ENCODE measurements around the gene ADGRG4. TPM values are rescaled to one million over a fixed set of nuclear protein-coding genes. Genes with fewer than 3 reads are reported as not detected.

The ADGRG4 gene
- total and polyA plus RNA-seq, 9 donors, result 0.01 to 2.0 (median 0.34) TPM; not detected in 2

- H3K36me3 ChIP-seq, result no peaks in the 10 kb centered on the region
- H3K27ac ChIP-seq, result no peak overlapping the region
- H3K4me3 ChIP-seq, result no peak overlapping the region
- intact Hi-C loops (cut with DNase I), result no loop called here
- 60 to 71% (median 69%) methylated on average over 2 of the region's 2 CpGs for WGBS, 3 donors
- no peaks in the 10 kb centered on the region for H3K9me3 ChIP-seq
- no peak for DNase-seq
- H3K27me3 ChIP-seq, result no peaks in the 10 kb centered on the region
- TF ChIP-seq POLR2A (IDR thresholded peaks at IDR 0.05) (no peak), EP300 (IDR thresholded peaks at IDR 0.05) (no peak), CTCF (IDR thresholded peaks at IDR 0.05) (no peak)
- no peaks in the 10 kb centered on the region for H3K4me1 ChIP-seq (ENCODE audit: insufficient read depth)
Observed at GRCh38 chrX:136310411-136310810, 9.6 kb downstream of the ADGRG4 start.

DNA sequence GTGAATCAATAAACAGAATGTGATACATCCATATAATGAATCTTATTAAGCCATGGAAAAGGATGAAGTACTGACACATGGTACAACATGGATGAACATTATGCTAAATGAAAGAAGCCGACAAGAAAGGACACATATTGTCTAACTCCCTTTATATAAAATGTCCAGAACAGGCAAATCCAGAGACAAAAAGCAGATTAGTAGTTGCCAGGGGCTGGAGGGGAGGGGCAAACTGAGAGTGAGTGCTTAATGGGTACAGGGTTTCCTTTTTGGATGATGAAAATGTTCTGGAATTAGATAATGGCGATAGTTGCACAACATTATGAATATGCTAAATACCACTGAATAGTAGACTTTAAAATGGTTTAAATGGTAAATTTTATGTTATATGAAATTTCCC, 17.4 kb downstream of the ADGRG4 start:
- H3K9me3 ChIP-seq, result no peaks in the 10 kb centered on the region
- WGBS, 3 donors, result 72 to 78% (median 77%) methylated on average over 2 of the region's 2 CpGs
- H3K27ac ChIP-seq, result no peak overlapping the region
- TF ChIP-seq CTCF (IDR thresholded peaks at IDR 0.05), result no peak
- TF ChIP-seq POLR2A (IDR thresholded peaks at IDR 0.05), result no peak
- no peak for TF ChIP-seq EP300 (IDR thresholded peaks at IDR 0.05)
- intact Hi-C loops (cut with DNase I), result no loop called here
- no peaks in the 10 kb centered on the region for H3K4me1 ChIP-seq (ENCODE audit: insufficient read depth)
- no peaks in the 10 kb centered on the region for H3K36me3 ChIP-seq
- H3K4me3 ChIP-seq, result no peak overlapping the region
- DNase-seq, result no peak
- no peaks in the 10 kb centered on the region for H3K27me3 ChIP-seq

DNA sequence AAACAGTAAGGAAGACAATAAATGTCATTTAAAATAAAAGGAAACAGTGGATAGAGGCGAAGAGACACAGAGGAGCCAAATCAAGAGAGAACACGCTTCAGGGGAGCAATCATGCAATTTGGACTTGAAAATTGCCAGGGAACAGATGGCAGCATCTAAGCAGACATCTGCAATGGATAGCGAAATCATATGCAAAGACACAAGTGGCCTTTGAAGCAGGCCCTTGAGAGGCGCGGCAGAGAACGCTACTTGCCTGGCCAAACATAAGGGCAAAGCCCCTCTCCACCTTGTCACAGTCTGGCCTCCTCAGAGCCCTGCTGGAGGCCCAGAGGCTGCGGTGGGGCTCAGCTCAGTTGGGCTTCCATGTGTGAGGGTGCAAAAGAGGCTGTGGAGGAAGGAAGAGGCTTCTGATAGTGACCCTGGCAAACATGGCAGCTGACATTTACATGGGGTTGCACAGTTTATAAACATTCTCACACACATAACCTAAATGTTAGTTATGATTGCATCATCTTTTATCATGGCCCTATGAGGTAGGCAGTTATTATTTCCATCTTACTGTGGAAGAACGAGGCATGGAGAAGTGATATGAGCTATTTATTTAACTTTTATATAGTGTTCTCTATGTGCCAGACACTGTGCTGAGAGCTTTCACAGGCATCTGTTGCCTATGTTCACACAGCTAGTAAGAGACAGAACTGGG, 18.3 kb downstream of the ADGRG4 start:
- TF ChIP-seq POLR2A (IDR thresholded peaks at IDR 0.05), result no peak
- TF ChIP-seq CTCF (IDR thresholded peaks at IDR 0.05), result no peak
- no peak for TF ChIP-seq EP300 (IDR thresholded peaks at IDR 0.05)
- Histone ChIP-seq H3K9me3 (no peaks in the 10 kb centered on the region), H3K36me3 (no peaks in the 10 kb centered on the region), H3K27me3 (no peaks in the 10 kb centered on the region), H3K27ac (no peak overlapping the region), H3K4me1 (ENCODE audit: insufficient read depth) (no peaks in the 10 kb centered on the region), H3K4me3 (no peak overlapping the region)
- intact Hi-C loops (cut with DNase I), result no loop called here
- no peak for DNase-seq
- WGBS, 3 donors, result 69 to 73% (median 71%) methylated on average over 8 of the region's 8 CpGs

GRCh38 chrX:136319600-136319999, 18.8 kb downstream of the ADGRG4 start:
- Histone ChIP-seq H3K4me3 (no peak overlapping the region), H3K4me1 (ENCODE audit: insufficient read depth) (no peaks in the 10 kb centered on the region), H3K9me3 (no peaks in the 10 kb centered on the region), H3K27me3 (no peaks in the 10 kb centered on the region), H3K27ac (no peak overlapping the region), H3K36me3 (no peaks in the 10 kb centered on the region)
- no peak for DNase-seq
- intact Hi-C loops (cut with DNase I), result no loop called here
- TF ChIP-seq EP300 (IDR thresholded peaks at IDR 0.05) (no peak), POLR2A (IDR thresholded peaks at IDR 0.05) (no peak), CTCF (IDR thresholded peaks at IDR 0.05) (no peak)
